ENCODE results near the gene C6orf163. TPM values are rescaled to one million over a fixed set of nuclear protein-coding genes. Genes with fewer than 3 reads are reported as not detected.

The C6orf163 gene
- total RNA-seq, 1 donor from 2014 or later: 1.7 TPM

GRCh38 chr6:87401832-87402231 is 57.2 kb downstream of the C6orf163 start:
- ATAC-seq (no peak), DNase-seq (no peak)
- intact Hi-C loops (cut with micrococcal nuclease): no loop called here

DNA sequence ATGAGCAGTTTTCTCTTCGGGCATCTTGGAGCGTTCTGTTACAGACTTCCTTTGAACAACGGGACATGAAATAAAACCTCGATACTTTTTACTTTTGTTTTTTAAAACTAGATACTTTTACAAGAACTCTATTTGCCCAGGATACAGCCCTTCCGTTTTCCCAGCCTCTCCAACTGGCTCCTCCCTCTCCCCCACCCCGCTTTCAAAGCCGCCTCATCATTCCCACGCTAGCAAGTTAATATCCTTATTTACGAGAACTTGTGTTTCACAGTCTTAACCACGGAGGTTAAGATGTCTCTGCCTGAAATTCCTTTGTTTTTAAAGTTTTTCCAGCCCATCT is 62.9 kb downstream of the C6orf163 start:
- DNase-seq (peak; percentile 34), ATAC-seq (peak; percentile 69)
- intact Hi-C loops (cut with micrococcal nuclease): no loop called here

GRCh38 chr6:87407901-87408720 is 63.5 kb downstream of the C6orf163 start, which contains the start of gene CFAP206:
Gene CFAP206 (plus strand): TSS chr6:87407972. CDS start chr6:87409840, 1,868 bp downstream.
- intact Hi-C loops (cut with micrococcal nuclease): no loop called here
- ATAC-seq: peak; percentile 97

DNA sequence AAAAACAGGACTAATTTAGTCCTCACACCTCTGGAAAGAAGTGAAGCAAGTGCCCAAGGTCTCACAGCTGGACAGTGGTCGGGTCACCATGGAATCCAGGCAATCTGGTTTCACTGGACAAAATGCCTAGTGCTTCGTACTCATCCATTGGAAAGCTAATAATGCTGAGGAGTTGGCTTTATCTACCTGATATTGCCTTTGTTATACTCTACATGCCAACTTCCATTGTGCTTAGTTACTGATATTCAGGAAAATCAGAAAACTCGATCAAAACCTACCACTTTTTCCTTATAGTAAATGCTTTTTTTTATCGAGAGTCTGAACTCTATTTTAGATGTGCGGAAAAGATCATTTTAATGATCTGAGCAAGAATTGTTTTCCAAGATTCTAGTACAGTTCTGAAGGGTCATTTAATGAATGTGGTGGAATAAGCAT is 64.1 kb downstream of the C6orf163 start:
- ATAC-seq (no peak), DNase-seq (no peak)
- intact Hi-C loops (cut with micrococcal nuclease): no loop called here

More at GRCh38 chr6:87407901-87408720, 63.5 kb downstream of the C6orf163 start, which contains the start of gene CFAP206:
- DNase-seq: peak; percentile 89

Other genes starting within 250 kb of the C6orf163 start
- gene CGA, start 249.7 kb upstream of the C6orf163 start, total RNA-seq: 0.59 TPM
- gene ZNF292, start 189.2 kb upstream of the C6orf163 start, total RNA-seq: 37.7 TPM
- 13.7 TPM for gene SMIM8, start 22.2 kb upstream of the C6orf163 start, total RNA-seq
- gene GJB7, start 15.5 kb upstream of the C6orf163 start, total RNA-seq: not detected
- 0.25 TPM for gene CFAP206, start 63.2 kb downstream of the C6orf163 start, total RNA-seq
- gene SLC35A1, start 128.2 kb downstream of the C6orf163 start, total RNA-seq: 10.5 TPM
- 19.2 TPM for gene RARS2, start 245.2 kb downstream of the C6orf163 start, total RNA-seq
- 18.7 TPM for gene ORC3, start 245.3 kb downstream of the C6orf163 start, total RNA-seq